ENCODE measurements around the gene CTAG1A. TPM values are rescaled to one million over a fixed set of nuclear protein-coding genes. Genes with fewer than 3 reads are reported as not detected.
"Not testable (repeated sequence)": the region's sequence is repeated elsewhere in the genome, so short reads cannot be mapped to it uniquely, and the experiment has no call there.

Gene CTAG1A
- total and polyA plus RNA-seq, 4 donors = not detected

DNA sequence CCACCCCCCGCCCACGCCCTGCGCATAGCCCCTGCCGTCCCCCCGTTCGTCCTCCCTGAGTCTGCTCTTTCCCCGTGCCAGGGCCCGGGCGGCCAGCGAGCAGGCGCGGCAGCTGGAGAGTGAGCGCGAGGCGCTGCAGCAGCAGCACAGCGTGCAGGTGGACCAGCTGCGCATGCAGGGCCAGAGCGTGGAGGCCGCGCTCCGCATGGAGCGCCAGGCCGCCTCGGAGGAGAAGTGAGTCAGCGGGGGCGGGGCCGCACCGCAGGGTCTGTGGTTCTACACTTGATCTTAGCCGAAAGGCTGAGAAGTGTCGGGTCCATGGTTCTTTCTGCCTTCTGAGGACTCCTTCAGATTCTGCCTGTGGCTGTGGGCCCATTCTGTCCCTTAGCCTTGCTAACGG, 24.6 kb upstream of the CTAG1A start:
- WGBS, 2 donors = 60 to 79% methylated on average over 8 to 12 of the region's 31 CpGs

DNA sequence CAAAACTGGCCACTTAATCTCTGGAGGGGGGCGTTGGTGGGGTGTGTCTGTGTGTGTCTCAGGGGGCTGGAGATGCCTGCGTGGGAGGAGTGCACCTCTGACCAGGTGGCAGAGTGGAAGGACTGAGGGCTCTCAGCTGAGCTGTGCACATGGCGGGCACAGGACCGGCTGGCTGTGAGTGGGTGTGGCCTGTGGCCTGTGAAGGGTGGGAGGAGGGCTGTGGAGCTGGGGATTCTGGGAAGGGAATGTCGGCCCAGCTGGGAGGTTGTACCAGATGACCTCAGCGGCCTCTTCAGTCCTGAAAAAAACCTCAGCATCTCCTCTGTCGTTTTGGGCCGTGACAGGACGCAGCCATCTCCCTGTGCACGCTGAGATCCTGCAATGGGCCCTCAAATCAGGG, 22.6 kb upstream of the CTAG1A start:
- intact Hi-C loops (cut with DNase I) = not testable (repeated sequence)

More for the DNA sequence above, 24.6 kb upstream of the CTAG1A start:
- H3K9me3 ChIP-seq (ENCODE audit: control insufficient read depth, low read length); H3K4me1 ChIP-seq (ENCODE audit: control insufficient read depth in 1 of 2, insufficient read depth in 2 of 2, low read length in 2 of 2); H3K27ac ChIP-seq (ENCODE audit: low read depth in 1 of 2, low read length in 2 of 2); intact Hi-C loops (cut with DNase I); DNase-seq; ATAC-seq (ENCODE audit: low FRiP score); H3K36me3 ChIP-seq (ENCODE audit: control insufficient read depth in 1 of 2, insufficient read depth in 2 of 2, low read length in 1 of 2); H3K4me3 ChIP-seq (ENCODE audit: low read length in 2 of 2); H3K27me3 ChIP-seq (ENCODE audit: control insufficient read depth in 1 of 2, insufficient read depth in 2 of 2, low read length in 1 of 2): not testable (repeated sequence)

DNA sequence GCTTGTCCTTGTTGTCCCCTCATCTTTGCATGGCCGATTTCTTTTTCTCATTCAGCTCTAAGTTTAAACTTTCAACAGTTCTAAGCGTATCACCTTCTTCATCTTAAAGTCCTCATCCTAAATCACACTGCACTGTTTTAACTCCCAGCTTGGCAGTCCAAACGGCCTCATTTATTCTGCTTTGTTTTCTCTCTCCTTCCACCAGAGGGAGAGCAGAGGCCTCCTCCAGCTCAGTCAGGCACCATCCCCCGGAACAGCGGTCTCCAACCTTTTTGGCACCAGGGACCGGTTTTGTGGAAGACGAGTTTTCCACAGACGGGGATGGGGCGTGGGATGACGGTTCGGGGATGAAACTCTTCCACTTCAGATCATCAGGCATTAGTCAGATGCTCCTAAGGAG, 14.6 kb upstream of the CTAG1A start:
- H3K36me3 ChIP-seq (ENCODE audit: control insufficient read depth in 1 of 2, insufficient read depth in 2 of 2, low read length in 1 of 2); H3K4me3 ChIP-seq (ENCODE audit: low read length in 2 of 2); H3K27ac ChIP-seq (ENCODE audit: low read depth in 1 of 2, low read length in 2 of 2); DNase-seq; intact Hi-C loops (cut with DNase I); H3K4me1 ChIP-seq (ENCODE audit: control insufficient read depth in 1 of 2, insufficient read depth in 2 of 2, low read length in 2 of 2); H3K27me3 ChIP-seq (ENCODE audit: control insufficient read depth in 1 of 2, insufficient read depth in 2 of 2, low read length in 1 of 2); ATAC-seq (ENCODE audit: low FRiP score); H3K9me3 ChIP-seq (ENCODE audit: control insufficient read depth, low read length): not testable (repeated sequence)
- WGBS, 2 donors = no CpG with 5 or more reads among the region's 11 CpGs

More for the DNA sequence above, 22.6 kb upstream of the CTAG1A start:
- not testable (repeated sequence) for DNase-seq; H3K9me3 ChIP-seq (ENCODE audit: control insufficient read depth, low read length); H3K4me1 ChIP-seq (ENCODE audit: control insufficient read depth in 1 of 2, insufficient read depth in 2 of 2, low read length in 2 of 2); H3K4me3 ChIP-seq (ENCODE audit: low read length in 2 of 2); ATAC-seq (ENCODE audit: low FRiP score); H3K27ac ChIP-seq (ENCODE audit: low read depth in 1 of 2, low read length in 2 of 2); H3K36me3 ChIP-seq (ENCODE audit: control insufficient read depth in 1 of 2, insufficient read depth in 2 of 2, low read length in 1 of 2); H3K27me3 ChIP-seq (ENCODE audit: control insufficient read depth in 1 of 2, insufficient read depth in 2 of 2, low read length in 1 of 2)
- no CpG with 5 or more reads among the region's 10 CpGs for WGBS, 2 donors

DNA sequence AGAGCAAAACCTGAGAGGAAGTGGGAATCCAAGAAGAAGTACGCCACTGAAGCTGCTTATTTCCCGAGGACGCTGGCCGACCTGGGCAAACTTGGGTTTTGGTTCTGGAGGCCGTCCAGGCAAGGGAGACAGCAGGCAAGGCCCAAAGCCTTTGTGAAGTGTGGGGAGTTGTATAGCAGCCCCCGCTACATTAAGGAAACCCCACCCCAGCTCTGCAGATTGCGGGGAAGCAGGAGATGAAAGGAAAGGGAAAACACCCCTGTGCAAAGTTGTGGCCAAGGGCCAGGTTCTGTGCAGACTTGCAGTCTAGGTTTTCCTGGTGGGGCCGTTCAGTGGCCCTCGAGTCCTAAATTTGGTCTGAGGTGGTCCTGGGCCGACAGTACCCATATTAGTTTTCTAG, 11.9 kb upstream of the CTAG1A start:
- H3K27ac ChIP-seq (ENCODE audit: low read depth in 1 of 2, low read length in 2 of 2); DNase-seq; H3K4me3 ChIP-seq (ENCODE audit: low read length in 2 of 2); intact Hi-C loops (cut with DNase I); H3K4me1 ChIP-seq (ENCODE audit: control insufficient read depth in 1 of 2, insufficient read depth in 2 of 2, low read length in 2 of 2); ATAC-seq (ENCODE audit: low FRiP score); H3K27me3 ChIP-seq (ENCODE audit: control insufficient read depth in 1 of 2, insufficient read depth in 2 of 2, low read length in 1 of 2); H3K36me3 ChIP-seq (ENCODE audit: control insufficient read depth in 1 of 2, insufficient read depth in 2 of 2, low read length in 1 of 2); H3K9me3 ChIP-seq (ENCODE audit: control insufficient read depth, low read length): not testable (repeated sequence)
- no CpG with 5 or more reads among the region's 10 CpGs for WGBS, 2 donors

DNA sequence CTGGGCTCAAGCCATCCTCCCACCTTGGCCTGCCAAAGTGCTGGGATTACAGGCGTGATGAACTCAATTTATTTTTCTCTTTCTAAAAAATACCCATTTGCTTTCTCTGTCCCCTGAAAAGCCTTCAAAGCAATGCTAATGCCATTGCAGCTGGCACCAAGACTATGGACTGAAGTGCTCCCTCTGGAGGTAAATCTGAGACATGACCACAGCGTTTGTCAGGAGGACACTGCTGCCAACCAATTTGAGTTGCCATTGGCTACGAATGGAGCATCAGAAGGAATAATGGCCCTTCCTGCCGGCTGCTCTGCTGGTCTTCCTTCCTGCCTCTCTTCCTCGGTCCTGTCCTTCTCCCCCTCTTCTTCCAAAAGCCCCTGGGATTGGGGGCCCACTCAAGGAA, 9.9 kb upstream of the CTAG1A start:
- ATAC-seq (ENCODE audit: low FRiP score) = peak; percentile 55
- no CpG with 5 or more reads among the region's 5 CpGs for WGBS, 2 donors
- H3K27ac ChIP-seq (ENCODE audit: low read depth in 1 of 2, low read length in 2 of 2); H3K9me3 ChIP-seq (ENCODE audit: control insufficient read depth, low read length); H3K27me3 ChIP-seq (ENCODE audit: control insufficient read depth in 1 of 2, insufficient read depth in 2 of 2, low read length in 1 of 2); H3K4me3 ChIP-seq (ENCODE audit: low read length in 2 of 2); intact Hi-C loops (cut with DNase I); DNase-seq; H3K4me1 ChIP-seq (ENCODE audit: control insufficient read depth in 1 of 2, insufficient read depth in 2 of 2, low read length in 2 of 2); H3K36me3 ChIP-seq (ENCODE audit: control insufficient read depth in 1 of 2, insufficient read depth in 2 of 2, low read length in 1 of 2): not testable (repeated sequence)

DNA sequence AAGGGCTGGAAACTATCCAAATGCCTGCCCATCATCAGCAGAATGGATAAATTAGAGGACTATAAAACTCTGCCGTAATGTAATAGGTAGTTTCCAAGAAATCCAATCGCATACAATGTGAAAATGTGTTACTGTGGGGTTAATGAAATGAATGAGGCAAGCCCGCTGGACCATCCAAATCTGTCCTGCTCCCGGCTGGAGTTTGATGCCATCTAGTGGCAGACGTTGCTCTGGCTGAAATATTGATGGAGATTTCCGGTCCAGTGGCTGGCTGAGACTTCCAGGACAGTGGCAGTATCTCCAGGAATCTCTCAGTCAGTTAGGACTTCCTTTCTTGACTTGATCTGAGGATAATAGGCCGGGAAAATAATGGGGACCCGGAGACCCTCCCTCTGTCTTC, 1.9 kb upstream of the CTAG1A start:
- no CpG with 5 or more reads among the region's 8 CpGs for WGBS, 2 donors
- H3K27me3 ChIP-seq (ENCODE audit: control insufficient read depth in 1 of 2, insufficient read depth in 2 of 2, low read length in 1 of 2); H3K36me3 ChIP-seq (ENCODE audit: control insufficient read depth in 1 of 2, insufficient read depth in 2 of 2, low read length in 1 of 2); ATAC-seq (ENCODE audit: low FRiP score); intact Hi-C loops (cut with DNase I); H3K9me3 ChIP-seq (ENCODE audit: control insufficient read depth, low read length); DNase-seq; H3K4me1 ChIP-seq (ENCODE audit: control insufficient read depth in 1 of 2, insufficient read depth in 2 of 2, low read length in 2 of 2); H3K27ac ChIP-seq (ENCODE audit: low read depth in 1 of 2, low read length in 2 of 2); H3K4me3 ChIP-seq (ENCODE audit: low read length in 2 of 2): not testable (repeated sequence)

DNA sequence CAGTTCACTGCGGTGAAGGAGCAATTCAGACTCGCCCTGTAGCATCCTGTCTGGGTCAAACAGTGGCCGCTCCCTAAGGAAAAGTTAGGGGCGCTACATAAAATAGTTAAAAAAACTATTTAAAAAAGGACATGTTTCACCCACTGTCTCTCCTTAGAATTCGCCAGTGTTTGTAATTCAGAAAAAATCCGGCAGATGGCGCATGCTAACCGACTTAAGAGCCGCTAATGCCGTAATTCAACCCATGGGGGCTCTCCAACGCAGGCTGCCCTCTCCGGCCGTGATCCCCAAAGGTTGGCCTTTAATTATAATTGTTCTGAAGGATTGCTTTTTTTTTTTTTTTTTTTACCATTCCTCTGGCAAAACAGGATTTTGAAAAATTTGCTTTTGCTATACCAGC, 5.5 kb downstream of the CTAG1A start:
- H3K27me3 ChIP-seq (ENCODE audit: control insufficient read depth in 1 of 2, insufficient read depth in 2 of 2, low read length in 1 of 2); ATAC-seq (ENCODE audit: low FRiP score); H3K4me1 ChIP-seq (ENCODE audit: control insufficient read depth in 1 of 2, insufficient read depth in 2 of 2, low read length in 2 of 2); intact Hi-C loops (cut with DNase I); DNase-seq; H3K9me3 ChIP-seq (ENCODE audit: control insufficient read depth, low read length); H3K36me3 ChIP-seq (ENCODE audit: control insufficient read depth in 1 of 2, insufficient read depth in 2 of 2, low read length in 1 of 2); H3K4me3 ChIP-seq (ENCODE audit: low read length in 2 of 2); H3K27ac ChIP-seq (ENCODE audit: low read depth in 1 of 2, low read length in 2 of 2): not testable (repeated sequence)
- WGBS, 2 donors = 53% methylated on average over 3 of the region's 13 CpGs; no CpG with 5 or more reads in 1 of the 2 donors

DNA sequence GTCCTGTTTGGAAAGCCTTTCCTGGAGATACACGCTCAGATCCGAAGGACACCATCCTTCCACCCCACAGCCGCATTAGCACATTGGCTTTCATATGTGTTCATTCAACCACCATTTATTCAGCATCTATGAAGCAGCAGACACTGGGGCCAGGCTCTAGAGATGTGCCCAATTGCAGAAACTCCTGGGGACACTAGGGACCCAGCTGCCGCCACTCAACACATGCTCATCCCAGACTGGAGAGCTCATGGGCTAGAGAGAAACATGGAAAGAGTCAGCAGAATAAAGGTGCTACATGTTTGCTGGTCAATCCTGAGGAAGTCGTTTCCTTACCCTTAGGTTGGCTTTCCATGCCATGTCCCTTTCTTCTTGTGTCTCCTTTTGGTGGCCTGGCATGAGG, 7.6 kb downstream of the CTAG1A start:
- ATAC-seq (ENCODE audit: low FRiP score) (no peak), DNase-seq (peak in 1 of 2 donors; percentile 61)
- WGBS, 2 donors = 85 to 90% methylated on average over 5 of the region's 5 CpGs
- Histone ChIP-seq H3K27me3 (ENCODE audit: control insufficient read depth in 1 of 2, insufficient read depth in 2 of 2, low read length in 1 of 2) (no peaks in the 10 kb centered on the region), H3K4me1 (ENCODE audit: control insufficient read depth in 1 of 2, insufficient read depth in 2 of 2, low read length in 2 of 2) (no peaks in the 10 kb centered on the region), H3K4me3 (ENCODE audit: low read length in 2 of 2) (no peak overlapping the region), H3K27ac (ENCODE audit: low read depth in 1 of 2, low read length in 2 of 2) (no peak overlapping the region), H3K9me3 (ENCODE audit: control insufficient read depth, low read length) (no peaks in the 10 kb centered on the region), H3K36me3 (ENCODE audit: control insufficient read depth in 1 of 2, insufficient read depth in 2 of 2, low read length in 1 of 2) (no peaks in the 10 kb centered on the region)
- intact Hi-C loops (cut with DNase I) = no loop called here

DNA sequence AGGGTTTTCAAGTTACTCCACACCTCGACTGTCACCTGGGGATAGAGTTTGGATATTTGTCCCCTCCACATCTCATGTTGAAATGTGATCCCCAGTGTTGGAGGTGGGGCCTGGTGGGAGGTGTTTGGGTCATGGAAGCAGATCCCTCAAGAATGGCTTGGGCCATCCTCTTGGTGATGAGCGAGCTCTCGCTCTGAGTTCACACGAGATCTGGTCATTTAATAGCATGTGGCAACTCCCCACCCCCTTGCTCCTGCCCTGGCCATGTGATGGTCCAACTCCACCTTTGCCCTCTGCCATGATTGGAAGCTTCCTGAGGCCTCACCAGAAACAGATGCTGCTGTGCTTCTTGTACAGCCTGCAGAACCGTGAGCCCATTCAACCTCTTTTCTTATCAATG, 8.3 kb downstream of the CTAG1A start:
- Histone ChIP-seq H3K36me3 (ENCODE audit: control insufficient read depth in 1 of 2, insufficient read depth in 2 of 2, low read length in 1 of 2) (no peaks in the 10 kb centered on the region), H3K9me3 (ENCODE audit: control insufficient read depth, low read length) (no peaks in the 10 kb centered on the region), H3K4me1 (ENCODE audit: control insufficient read depth in 1 of 2, insufficient read depth in 2 of 2, low read length in 2 of 2) (no peaks in the 10 kb centered on the region), H3K4me3 (ENCODE audit: low read length in 2 of 2) (no peak overlapping the region), H3K27ac (ENCODE audit: low read depth in 1 of 2, low read length in 2 of 2) (no peak overlapping the region), H3K27me3 (ENCODE audit: control insufficient read depth in 1 of 2, insufficient read depth in 2 of 2, low read length in 1 of 2) (no peaks in the 10 kb centered on the region)
- DNase-seq = peak in 1 of 2 donors; percentile 16
- intact Hi-C loops (cut with DNase I) = no loop called here
- WGBS, 2 donors = 80 to 87% methylated on average over 5 of the region's 5 CpGs
- ATAC-seq (ENCODE audit: low FRiP score) = no peak

All from aorta (tissue), 5 donors.